H1 (cell line): ENCODE data around the gene TEAD4. TPM values are rescaled to one million over a fixed set of nuclear protein-coding genes. Genes with fewer than 3 reads are reported as not detected.

Experiments
- TAF1 ChIP-seq: IDR thresholded peaks from 2 replicates; pipeline ENCODE4 v1.6.1; 2011; ENCODE audit warnings: mild to moderate bottlenecking, low read depth, low read length
- polyA plus RNA-seq, 7 experiments: library from polyadenylated mRNA; depleted of rRNA in 3 of 7; stranded (reverse) in 5 of 7; unstranded in 2 of 7; fragments of >200 nt in 5 of 7; fragments of 200-250 nt in 2 of 7; gene quantifications; 1 replicate in 5 of 7; 2 replicates in 1 of 7; 4 replicates in 1 of 7; pipeline versions ENCODE4 v1.2.1 to v1.2.3, GENCODE V29; 2011 to 2013; ENCODE audit warnings: missing spikeins in 2 of 7, mixed read lengths in 2 of 7
- total RNA-seq: library from RNA; stranded (reverse); fragmentation: NEBNext Ultra II Directional; extraction: Animal tissue kit (Norgen Biotek cat#: 25700); gene quantifications from 2 replicates; pipeline ENCODE4 v1.2.1, GENCODE V29; 2021

TEAD4 gene
- total and polyA plus RNA-seq, 2 of the 8 experiments (the other 6 are each of a cell fraction or from before 2014, with no cell fraction given): 56.7 to 116 TPM

GRCh38 chr12:2924019-2924418, 35.2 kb upstream of the TEAD4 start (continued):
- TF ChIP-seq TAF1: no peak
- TF ChIP-seq, all 59 proteins: peak for 0
